K562 (cell line): ENCODE measurements around the gene EIF5. TPM values are rescaled to one million over a fixed set of nuclear protein-coding genes. Genes with fewer than 3 reads are reported as not detected.
A peak's percentile ranks its signal among the peaks of the same experiment; 100 is the strongest.

Source experiments
- ATAC-seq: fragments of 200-7000 bp; cut with Tn5 transposase; 3 replicates; pipeline ENCODE4 v1.9.1; 2020; ENCODE audit warnings: moderate library complexity
- BruUV-seq: library from RNA; stranded (reverse); fragments of 400-500 nt; replicated peaks from 2 replicates; lab custom pipeline; 2021; lab: Mats Ljungman, UMichigan
- CTCF ChIA-PET: fragments of 300-600 bp; formaldehyde crosslinking; extraction: SDS; loops from one replicate; lab custom pipeline; 2021; ENCODE audit warnings: low intra/inter-chr PET ratio; lab: Yijun Ruan, JAX
- POLR2A ChIA-PET: fragments of 300-600, 350-650 bp; sonication (Branson Sonifier 250); formaldehyde crosslinking; extraction: SDS; loops from one replicate; lab custom pipeline; 2021; ENCODE audit warnings: antibody characterized with exemption, inconsistent platforms; lab: Yijun Ruan, JAX
- DNase-seq, 4 experiments: peaks; one replicate each; pipeline versions ENCODE4 v3.0.0 to v3.0.0-alpha.2; 2011 to 2018; ENCODE audit warnings: low spot score in 3 of 4, mixed read lengths in 3 of 4; ENCODE audit errors: extremely low read depth in 1 of 4
- FAIRE-seq: peaks from 2 replicates; lab custom pipeline; 2011; peaks lifted over from hg19 to GRCh38; lab: Jason Lieb, UNC
- H2AFZ ChIP-seq: 2 replicates; pipeline ENCODE4 v1.6.0; 2011; ENCODE audit warnings: low read depth, low read length, control low read depth, inconsistent platforms
- H3K27ac ChIP-seq: fragments of 200-600 bp; 3 replicates; pipeline ENCODE4 v1.8.0; 2011; ENCODE audit warnings: low read depth, mild to moderate bottlenecking, control low read depth, inconsistent platforms, low read length, moderate library complexity, mixed read lengths; ENCODE audit errors: extremely low read depth
- H3K27me3 ChIP-seq, 2 experiments: fragments of 300-600 bp in 1 of 2; 2 replicates in 1 of 2; 3 replicates in 1 of 2; pipeline versions ENCODE4 v1.6.0 to v1.8.0; 2011; ENCODE audit warnings: inconsistent platforms in 2 of 2, low read length in 2 of 2, mild to moderate bottlenecking in 1 of 2, mixed read lengths in 1 of 2, moderate library complexity in 1 of 2; ENCODE audit not compliant: control insufficient read depth in 2 of 2, insufficient read depth in 2 of 2
- H3K36me3 ChIP-seq: fragments of 300-600 bp; 3 replicates; pipeline ENCODE4 v1.8.0; 2011; ENCODE audit warnings: mild to moderate bottlenecking, low read length, inconsistent platforms; ENCODE audit not compliant: control insufficient read depth, insufficient read depth
- H3K4me1 ChIP-seq, 2 experiments: fragments of 200-600 bp in 1 of 2; replicated peaks in 1 of 2; 2 replicates in 1 of 2; 3 replicates in 1 of 2; pipeline versions ENCODE4 v1.5.1 to v1.8.0; 2011; ENCODE audit warnings: inconsistent platforms in 2 of 2, low read length in 2 of 2, mild to moderate bottlenecking in 1 of 2, mixed read lengths in 1 of 2, moderate library complexity in 1 of 2; ENCODE audit not compliant: control insufficient read depth in 2 of 2, insufficient read depth in 2 of 2
- H3K4me2 ChIP-seq: 2 replicates; pipeline ENCODE4 v1.6.1; 2011; ENCODE audit warnings: low read length, control low read depth, inconsistent platforms, mixed read lengths; ENCODE audit not compliant: insufficient read depth
- H3K4me3 ChIP-seq: fragments of 200-600 bp; sonication (generic), shearing (Covaris generic); 2 replicates; pipeline ENCODE4 v1.5.1; 2016; ENCODE audit warnings: control low read depth, inconsistent platforms
- H3K79me2 ChIP-seq: fragments of 200-600 bp; 3 replicates; pipeline ENCODE4 v1.8.0; 2011; ENCODE audit warnings: low read length, inconsistent platforms; ENCODE audit not compliant: control insufficient read depth, insufficient read depth
- H3K9ac ChIP-seq, 2 experiments: 2 replicates each; pipeline versions ENCODE4 v1.6.0 to v1.6.1; 2011; ENCODE audit warnings: low read depth in 2 of 2, low read length in 2 of 2, control low read depth in 1 of 2, inconsistent platforms in 1 of 2, mild to moderate bottlenecking in 1 of 2, mixed read lengths in 1 of 2; ENCODE audit not compliant: insufficient read depth in 1 of 2
- H3K9me1 ChIP-seq: one replicate; pipeline ENCODE4 v1.6.0; 2011; ENCODE audit warnings: inconsistent platforms, mild to moderate bottlenecking, low read length, moderate library complexity; ENCODE audit not compliant: control insufficient read depth, insufficient read depth
- H3K9me3 ChIP-seq: replicated peaks from 2 replicates; pipeline ENCODE4 v1.5.1; 2011; ENCODE audit warnings: low read depth, low read length, inconsistent platforms; ENCODE audit not compliant: control insufficient read depth, insufficient read depth
- H4K20me1 ChIP-seq: replicated peaks from 2 replicates; pipeline ENCODE4 v1.6.1; 2011; ENCODE audit warnings: low read length, inconsistent platforms, mixed read lengths; ENCODE audit not compliant: control insufficient read depth, insufficient read depth
- CBX5 ChIP-seq: IDR thresholded peaks from 2 replicates; pipeline ENCODE4 v1.6.1; 2014; ENCODE audit warnings: low read depth, borderline replicate concordance
- EWSR1 ChIP-seq: fragments of 450-650 bp; IDR thresholded peaks from 2 replicates; pipeline ENCODE4 v1.6.1; 2018; ENCODE audit warnings: borderline replicate concordance, mild to moderate bottlenecking, low read depth, moderate library complexity; ENCODE audit not compliant: partially characterized antibody
- MLX ChIP-seq, 2 experiments: fragments of 450-650 bp in 1 of 2; sonication (generic) in 1 of 2; formaldehyde crosslinking; conservative IDR thresholded peaks; 2 replicates each; pipeline versions ENCODE4 v1.4.0 to v1.8.1; 2020 to 2022; ENCODE audit warnings: mild to moderate bottlenecking in 1 of 2, missing genetic modification reagents in 1 of 2
- NR1H2 ChIP-seq: sonication (generic); formaldehyde crosslinking; IDR thresholded peaks from 2 replicates; pipeline ENCODE4 v1.4.0; 2020; ENCODE audit warnings: mild to moderate bottlenecking, missing genetic modification reagents
- POLR2AphosphoS2 ChIP-seq: IDR thresholded peaks from 2 replicates; pipeline ENCODE4 v1.6.1; 2012; ENCODE audit warnings: low read length, improper control_type of control experiment
- RCOR1 ChIP-seq, 2 experiments: IDR thresholded peaks; 2 replicates each; pipeline ENCODE4 v1.6.1; 2012; ENCODE audit warnings: low read depth in 2 of 2, low read length in 2 of 2, borderline replicate concordance in 1 of 2, improper control_type of control experiment in 1 of 2
- SOX6 ChIP-seq: fragments of 450-650 bp; IDR thresholded peaks from 2 replicates; pipeline ENCODE4 v1.6.1; 2014; ENCODE audit warnings: mild to moderate bottlenecking
- THRAP3 ChIP-seq: fragments of 450-650 bp; IDR thresholded peaks from 2 replicates; pipeline ENCODE4 v1.6.1; 2016; ENCODE audit warnings: mild to moderate bottlenecking, inconsistent platforms, borderline replicate concordance
- ZBTB17 ChIP-seq: fragments of 450-650 bp; formaldehyde crosslinking; IDR thresholded peaks from 2 replicates; pipeline ENCODE4 v1.4.0; 2020; ENCODE audit warnings: mild to moderate bottlenecking
- ZNF165 ChIP-seq: fragments of 250-450 bp; sonication (Bioruptor Pico); IDR thresholded peaks from 2 replicates; pipeline ENCODE4 v1.4.0; 2020; ENCODE audit warnings: borderline replicate concordance
- ZNF655 ChIP-seq: fragments of 250-450 bp; sonication (Bioruptor Pico); IDR thresholded peaks from 2 replicates; pipeline ENCODE4 v1.5.0; 2021
- ZNF75A ChIP-seq: fragments of 450-650 bp; formaldehyde crosslinking; IDR thresholded peaks from 2 replicates; pipeline ENCODE4 v1.4.0; 2020; ENCODE audit warnings: mild to moderate bottlenecking
- WGBS: fragments of 100-300 bp; shearing (Covaris generic); methylation state at CpG from one replicate; pipeline ENCODE4 v1.1.6; 2016; ENCODE audit warnings: low coverage, mixed read lengths; ENCODE audit not compliant: insufficient coverage; ENCODE audit errors: missing lambda C conversion rate; 5-methylcytosine and 5-hydroxymethylcytosine counted together
- in situ Hi-C: fragments of 300-500 bp; cut with MboI; formaldehyde crosslinking; loops from 4 replicates; pipeline ENCODE4 v1.15.0; 2018; ENCODE audit warnings: inconsistent platforms, mixed read lengths
- intact Hi-C: fragments of 100-400 bp; cut with micrococcal nuclease; formaldehyde crosslinking; loops from 2 replicates; pipeline ENCODE4 v1.14.2; 2022
- polyA plus RNA-seq, 8 experiments: library from polyadenylated mRNA; depleted of rRNA in 4 of 8; stranded (reverse) in 5 of 8; unstranded in 3 of 8; fragments of >200 nt; fragmentation: Nextera tagmentation in 2 of 8; fragmentation: Illumina TruSeq in 1 of 8; extraction: Ambion mirVana in 2 of 8; extraction: Trizol in 1 of 8; gene quantifications; 2 replicates each; pipeline versions ENCODE4 v1.2.1 to v1.2.3, GENCODE V29; 2011 to 2014; ENCODE audit warnings: inconsistent platforms in 1 of 8, missing spikeins in 1 of 8
- total RNA-seq, 7 experiments: library from RNA; depleted of rRNA in 6 of 7; stranded (reverse); fragments of >200 nt in 6 of 7; fragmentation: Illumina TruSeq in 2 of 7; extraction: Trizol in 2 of 7; gene quantifications; 2 replicates each; pipeline versions ENCODE4 v1.2.1 to v1.2.3, GENCODE V29; 2011 to 2021; ENCODE audit warnings: low replicate concordance in 1 of 7
- TF ChIP-seq, protein P1 (sequence below): fragments of 450-650 bp; IDR thresholded peaks from 2 replicates; pipeline ENCODE4 v1.6.1; 2017; ENCODE audit warnings: antibody characterized with exemption, mild to moderate bottlenecking

EIF5 gene
- total and polyA plus RNA-seq, 9 of the 15 experiments (the other 6 are each of a cell fraction or from before 2014, with no cell fraction given): 92.7 to 442 (median 190) TPM

GRCh38 chr14:103390605-103391004, 56.6 kb downstream of the EIF5 start:
- 61% methylated on average over 4 of the region's 4 CpGs for WGBS
- no peak for TF ChIP-seq ZBTB17 (CRISPR knock-in tag)
- TF ChIP-seq THRAP3: no peak
- no peak for TF ChIP-seq NR1H2 (CRISPR knock-in tag)
- no peak for TF ChIP-seq ZNF75A (CRISPR knock-in tag)
- TF ChIP-seq ZNF655 (CRISPR knock-in tag): no peak
- 0 out of 4 replicates have a peak, but pooled peaks of 1 of the 2 experiments have one; percentile 39 for TF ChIP-seq RCOR1 (IDR thresholded peaks at IDR 0.05; ENCODE audit: borderline replicate concordance in 1 of 2, low read depth in 2 of 2, low read length in 2 of 2)
- TF ChIP-seq POLR2AphosphoS2: no peak
- TF ChIP-seq, protein P1, sequence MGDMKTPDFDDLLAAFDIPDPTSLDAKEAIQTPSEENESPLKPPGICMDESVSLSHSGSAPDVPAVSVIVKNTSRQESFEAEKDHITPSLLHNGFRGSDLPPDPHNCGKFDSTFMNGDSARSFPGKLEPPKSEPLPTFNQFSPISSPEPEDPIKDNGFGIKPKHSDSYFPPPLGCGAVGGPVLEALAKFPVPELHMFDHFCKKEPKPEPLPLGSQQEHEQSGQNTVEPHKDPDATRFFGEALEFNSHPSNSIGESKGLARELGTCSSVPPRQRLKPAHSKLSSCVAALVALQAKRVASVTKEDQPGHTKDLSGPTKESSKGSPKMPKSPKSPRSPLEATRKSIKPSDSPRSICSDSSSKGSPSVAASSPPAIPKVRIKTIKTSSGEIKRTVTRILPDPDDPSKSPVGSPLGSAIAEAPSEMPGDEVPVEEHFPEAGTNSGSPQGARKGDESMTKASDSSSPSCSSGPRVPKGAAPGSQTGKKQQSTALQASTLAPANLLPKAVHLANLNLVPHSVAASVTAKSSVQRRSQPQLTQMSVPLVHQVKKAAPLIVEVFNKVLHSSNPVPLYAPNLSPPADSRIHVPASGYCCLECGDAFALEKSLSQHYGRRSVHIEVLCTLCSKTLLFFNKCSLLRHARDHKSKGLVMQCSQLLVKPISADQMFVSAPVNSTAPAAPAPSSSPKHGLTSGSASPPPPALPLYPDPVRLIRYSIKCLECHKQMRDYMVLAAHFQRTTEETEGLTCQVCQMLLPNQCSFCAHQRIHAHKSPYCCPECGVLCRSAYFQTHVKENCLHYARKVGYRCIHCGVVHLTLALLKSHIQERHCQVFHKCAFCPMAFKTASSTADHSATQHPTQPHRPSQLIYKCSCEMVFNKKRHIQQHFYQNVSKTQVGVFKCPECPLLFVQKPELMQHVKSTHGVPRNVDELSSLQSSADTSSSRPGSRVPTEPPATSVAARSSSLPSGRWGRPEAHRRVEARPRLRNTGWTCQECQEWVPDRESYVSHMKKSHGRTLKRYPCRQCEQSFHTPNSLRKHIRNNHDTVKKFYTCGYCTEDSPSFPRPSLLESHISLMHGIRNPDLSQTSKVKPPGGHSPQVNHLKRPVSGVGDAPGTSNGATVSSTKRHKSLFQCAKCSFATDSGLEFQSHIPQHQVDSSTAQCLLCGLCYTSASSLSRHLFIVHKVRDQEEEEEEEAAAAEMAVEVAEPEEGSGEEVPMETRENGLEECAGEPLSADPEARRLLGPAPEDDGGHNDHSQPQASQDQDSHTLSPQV: no peak
- TF ChIP-seq ZNF165: no peak
- TF ChIP-seq CBX5: no peak
- TF ChIP-seq SOX6: no peak
- no peak for TF ChIP-seq MLX (CRISPR knock-in tag; conservative IDR thresholded peaks at IDR 0.05)
- TF ChIP-seq EWSR1: no peak

More at GRCh38 chr14:103390605-103391004, 56.6 kb downstream of the EIF5 start:
- H3K36me3 ChIP-seq: peaks cover 8% of the 10 kb centered on the region; the same call in 2 of the 3 replicates
- peaks cover 16 to 20% of the 10 kb centered on the region in 2 experiments for H3K4me1 ChIP-seq
- ATAC-seq (no peak), DNase-seq (no peak), FAIRE-seq (no peak)
- H2AFZ ChIP-seq: no peak overlapping the region
- H4K20me1 ChIP-seq: peaks cover 15% of the 10 kb centered on the region
- H3K4me3 ChIP-seq: no peak overlapping the region
- H3K9me1 ChIP-seq: no peaks in the 10 kb centered on the region
- no peak overlapping the region for H3K4me2 ChIP-seq
- ChIA-PET POLR2A (interaction anchor here (1.0 to 2.1 kb wide), 6 partner anchors 10 to 55 kb away, joined by 3 to 19 read pairs (median 6); no protein-coding TSS in a partner anchor), CTCF (no interaction called here)
- no peak overlapping the region for H3K27ac ChIP-seq
- no peak overlapping the region for H3K9ac ChIP-seq
- H3K79me2 ChIP-seq: peaks cover 94% of the 10 kb centered on the region
- no peaks in the 10 kb centered on the region for H3K27me3 ChIP-seq
- in situ Hi-C loops: no loop called here
- BruUV-seq: no TSS peak
- no peaks in the 10 kb centered on the region; the same call in 1 of the 2 replicates for H3K9me3 ChIP-seq
- intact Hi-C loops: loop anchor here (2.0 to 10.0 kb wide), 4 partner anchors 37 to 134 kb away; partner anchors contain the start of genes CKB and TRMT61A
